ENCODE results near the gene RAB43. TPM values are rescaled to one million over a fixed set of nuclear protein-coding genes. Genes with fewer than 3 reads are reported as not detected.
A peak's percentile ranks its signal among the peaks of the same experiment; 100 is the strongest.
"Not testable (repeated sequence)": the region's sequence is repeated elsewhere in the genome, so short reads cannot be mapped to it uniquely, and the experiment has no call there.

Gene RAB43
- total RNA-seq, 1 donor from 2014 or later: 5.1 TPM

GRCh38 chr3:129123314-129124060, 1.9 kb upstream of the RAB43 start:
- ATAC-seq (ENCODE audit: poor library complexity) (no peak), DNase-seq (no peak)
- intact Hi-C loops (cut with DNase I): no loop called here

GRCh38 chr3:129122412-129123011, 908 bp upstream of the RAB43 start:
- peak; percentile 6 for ATAC-seq (ENCODE audit: poor library complexity)
- intact Hi-C loops (cut with DNase I): no loop called here
- no peak for DNase-seq

GRCh38 chr3:129121016-129121791, 400 bp downstream of the RAB43 start:
- DNase-seq: peak; percentile 60
- intact Hi-C loops (cut with DNase I): no loop called here
- no peak for ATAC-seq (ENCODE audit: poor library complexity)

- ATAC-seq (ENCODE audit: poor library complexity) (peak; percentile 59), DNase-seq (peak; percentile 92)
- intact Hi-C loops (cut with DNase I): no loop called here
Observed at GRCh38 chr3:129120254-129121004, 1.2 kb downstream of the RAB43 start.

GRCh38 chr3:129119365-129120100, 2.1 kb downstream of the RAB43 start:
- ATAC-seq (ENCODE audit: poor library complexity) (no peak), DNase-seq (no peak)
- intact Hi-C loops (cut with DNase I): no loop called here

GRCh38 chr3:129118745-129119144, 2.9 kb downstream of the RAB43 start:
- intact Hi-C loops (cut with DNase I): no loop called here
- DNase-seq (no peak), ATAC-seq (ENCODE audit: poor library complexity) (no peak)

GRCh38 chr3:129117134-129117533, 4.5 kb downstream of the RAB43 start:
- no peak for DNase-seq
- no peak for ATAC-seq (ENCODE audit: poor library complexity)
- intact Hi-C loops (cut with DNase I): no loop called here

GRCh38 chr3:129116482-129116946, 5.1 kb downstream of the RAB43 start:
- ATAC-seq (ENCODE audit: poor library complexity) (no peak), DNase-seq (no peak)
- intact Hi-C loops (cut with DNase I): no loop called here

GRCh38 chr3:129114455-129114854, 7.1 kb downstream of the RAB43 start:
- ATAC-seq (ENCODE audit: poor library complexity): no peak
- no peak for DNase-seq
- intact Hi-C loops (cut with DNase I): no loop called here

DNA sequence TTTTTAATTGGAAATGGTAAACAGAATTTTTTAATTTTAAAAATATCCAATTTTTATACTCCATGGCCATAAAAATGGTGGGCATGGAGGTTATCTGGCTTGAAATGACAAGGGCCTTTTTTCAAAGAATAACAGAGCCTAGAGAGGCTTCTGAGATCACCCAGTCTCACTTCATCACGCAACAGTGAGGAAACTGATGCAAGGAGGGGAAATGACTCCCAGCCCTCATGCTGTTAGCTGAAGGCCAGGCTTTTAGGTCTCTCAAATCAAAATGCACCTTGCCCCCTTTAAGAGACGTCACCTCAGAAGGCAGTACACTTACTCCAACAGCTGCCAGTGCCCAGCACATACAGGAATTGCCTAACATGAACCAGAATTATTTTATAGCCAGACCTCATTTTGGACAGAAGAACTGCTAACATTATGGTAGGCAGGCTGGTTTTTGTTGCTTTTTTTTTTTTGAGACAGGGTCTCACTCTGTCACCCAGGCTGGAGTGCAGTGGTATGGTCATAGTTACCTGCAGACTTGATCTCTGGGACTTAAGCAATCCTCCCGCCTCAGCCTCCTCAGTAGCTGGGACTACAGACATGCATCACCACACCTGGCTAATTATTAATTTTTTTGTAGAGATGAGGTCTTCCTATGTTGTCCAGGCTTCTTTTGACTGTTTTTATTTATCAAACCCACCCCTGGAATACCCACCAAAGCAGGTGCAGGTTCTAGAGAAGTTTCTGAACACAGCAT, 9.1 kb downstream of the RAB43 start:
- no peak for DNase-seq
- intact Hi-C loops (cut with DNase I): no loop called here
- no peak for ATAC-seq (ENCODE audit: poor library complexity)

- ATAC-seq (ENCODE audit: poor library complexity); DNase-seq; intact Hi-C loops (cut with DNase I): not testable (repeated sequence)
Observed at GRCh38 chr3:129111076-129111780, 10.4 kb downstream of the RAB43 start.

DNA sequence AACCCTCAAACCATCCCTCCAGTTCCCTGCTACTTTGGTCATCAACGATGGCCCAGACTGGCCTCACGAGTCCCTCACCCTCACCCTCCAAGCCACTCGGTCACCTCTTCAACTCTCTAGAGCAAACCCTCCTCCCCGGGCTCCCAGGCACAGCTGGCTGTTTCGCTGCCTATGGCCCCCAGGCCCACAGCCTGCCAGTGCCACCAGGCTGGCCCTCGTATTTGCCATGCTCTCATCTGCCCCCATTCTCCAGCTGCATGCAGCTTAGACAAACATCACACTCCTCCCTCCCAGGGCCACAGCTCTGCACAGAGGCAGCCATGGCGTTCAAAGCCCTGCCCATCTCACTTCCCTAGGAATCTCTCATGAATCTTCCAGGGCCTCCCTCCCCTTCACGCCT, 13.8 kb downstream of the RAB43 start:
- intact Hi-C loops (cut with DNase I): no loop called here
- ATAC-seq (ENCODE audit: poor library complexity): no peak
- DNase-seq: no peak

GRCh38 chr3:129106866-129107565, 14.6 kb downstream of the RAB43 start:
- intact Hi-C loops (cut with DNase I): no loop called here
- DNase-seq (no peak), ATAC-seq (ENCODE audit: poor library complexity) (no peak)

DNA sequence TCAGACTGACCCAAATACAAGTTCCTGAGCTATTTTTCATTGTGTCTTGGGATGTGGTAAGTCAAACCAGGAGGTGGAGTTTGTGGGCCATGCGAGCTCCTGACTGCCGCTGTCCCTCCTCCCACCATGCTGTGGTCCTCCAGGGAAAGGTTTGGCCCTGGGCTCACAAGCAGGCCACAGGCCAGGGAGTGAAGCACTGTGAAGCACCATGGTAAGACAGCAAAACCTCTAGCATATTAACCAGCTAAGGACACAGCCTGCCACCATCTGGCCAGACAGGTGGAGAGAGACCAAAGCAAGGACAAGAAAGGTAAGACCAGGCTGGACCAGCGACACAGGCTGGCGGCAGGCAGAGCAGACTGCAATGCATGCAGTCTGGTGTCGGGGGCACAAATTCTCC, 15.3 kb downstream of the RAB43 start:
- intact Hi-C loops (cut with DNase I): no loop called here

DNA sequence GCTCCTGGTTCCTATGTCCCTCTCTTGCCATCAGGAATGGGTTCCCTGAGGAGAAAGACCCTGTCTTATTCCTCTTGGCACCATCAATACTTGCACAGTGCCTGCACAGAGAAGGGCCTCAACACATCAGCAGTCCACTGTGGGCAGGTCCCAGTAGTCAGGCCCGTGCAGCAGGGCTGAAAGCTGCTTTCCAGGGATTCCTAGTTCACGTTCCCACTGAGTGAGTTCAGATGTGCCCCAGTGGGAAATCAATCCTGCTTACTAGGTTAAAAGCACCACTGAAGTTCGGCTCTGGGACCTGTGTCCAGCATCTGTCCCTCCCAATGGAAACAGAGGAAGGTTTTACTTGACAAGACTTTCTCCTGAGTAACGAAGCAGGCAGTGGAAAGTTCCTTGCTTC, 15.7 kb downstream of the RAB43 start:
- no peak for DNase-seq
- ATAC-seq (ENCODE audit: poor library complexity): no peak
- intact Hi-C loops (cut with DNase I): no loop called here

More for the DNA sequence above, 15.3 kb downstream of the RAB43 start:
- ATAC-seq (ENCODE audit: poor library complexity) (peak; percentile 60), DNase-seq (peak; percentile 70)

DNA sequence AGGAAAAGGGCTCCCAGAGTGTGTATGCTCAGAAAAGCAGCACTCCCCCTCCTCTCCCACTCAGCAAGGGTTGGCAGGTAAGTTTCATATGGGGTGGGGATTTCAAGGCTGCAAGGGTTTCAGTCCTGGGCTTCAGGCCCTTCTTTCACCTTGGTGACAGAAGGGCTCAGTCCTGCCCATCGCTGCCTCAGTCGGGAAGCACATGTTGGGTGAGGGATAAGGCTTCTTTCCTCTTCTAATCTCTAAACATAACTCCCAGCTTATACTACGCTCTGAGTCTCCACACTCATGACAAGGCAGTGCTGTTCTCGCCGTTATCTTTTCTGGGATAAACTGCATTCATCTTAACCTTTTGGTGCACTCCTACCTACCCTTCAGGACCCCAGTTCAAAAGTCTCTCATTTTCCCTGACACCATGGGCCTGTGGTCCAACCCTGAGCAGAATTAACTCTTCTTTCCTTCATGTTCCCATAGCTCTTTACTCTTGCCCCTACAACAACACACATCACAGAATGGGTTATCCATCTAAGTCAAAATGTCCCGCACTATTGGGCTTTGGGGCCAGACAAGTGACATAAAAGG, 17.0 kb downstream of the RAB43 start:
- ATAC-seq (ENCODE audit: poor library complexity) (no peak), DNase-seq (no peak)
- intact Hi-C loops (cut with DNase I): no loop called here

Measured in Right ventricle myocardium superior (tissue), 1 donor.